ENCODE measurements around the gene BNC2.

- TF ChIP-seq CTCF (IDR thresholded peaks at IDR 0.05; ENCODE audit: low read length) (no peak), EZH2 (IDR thresholded peaks at IDR 0.05; ENCODE audit: borderline replicate concordance, low read length) (no peak)
Measured at GRCh38 chr9:16485160-16485559, 385.3 kb downstream of the BNC2 start.
